ENCODE results near the gene KCNJ4. TPM values are rescaled to one million over a fixed set of nuclear protein-coding genes. Genes with fewer than 3 reads are reported as not detected.
A peak's percentile ranks its signal among the peaks of the same experiment; 100 is the strongest.

Gene KCNJ4
- total RNA-seq, 2 experiments from 2014 or later: not detected

DNA sequence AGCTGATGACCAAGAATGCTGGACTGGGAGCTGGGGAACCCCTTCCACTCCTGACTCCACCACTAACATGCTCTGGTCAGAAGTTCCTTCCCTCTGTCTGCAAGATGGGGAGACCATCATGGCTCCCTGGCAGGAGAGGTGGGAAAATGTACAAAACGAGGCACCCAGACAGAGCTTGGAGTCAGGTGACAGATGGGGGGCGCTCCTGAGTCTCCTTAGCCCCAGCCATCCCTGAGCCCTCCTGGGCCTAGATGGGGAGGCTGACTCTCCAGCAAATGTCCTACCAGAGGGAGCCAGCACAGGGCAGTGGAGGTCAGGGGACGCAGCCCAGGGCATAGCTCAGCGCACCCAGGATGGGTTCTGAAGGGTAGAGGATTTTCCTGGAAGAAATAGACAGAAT, 20.0 kb downstream of the KCNJ4 start:
- Histone ChIP-seq H3K4me3 (ENCODE audit: low read depth, low read length, poor library complexity, severe bottlenecking) (no peak overlapping the region), H3K9me3 (ENCODE audit: low read length) (no peaks in the 10 kb centered on the region), H2AFZ (ENCODE audit: low read length) (no peak overlapping the region), H3K4me1 (ENCODE audit: insufficient read depth, low read length, poor library complexity, severe bottlenecking) (no peaks in the 10 kb centered on the region), H3K36me3 (ENCODE audit: insufficient read depth, low read length) (no peaks in the 10 kb centered on the region), H4K20me1 (ENCODE audit: insufficient read depth, low read length) (no peaks in the 10 kb centered on the region), H3K27ac (ENCODE audit: low read depth, low read length, poor library complexity, severe bottlenecking) (no peak overlapping the region), H3K4me2 (ENCODE audit: low read length) (no peak overlapping the region), H3K9me2 (ENCODE audit: insufficient read depth, low read length) (no peaks in the 10 kb centered on the region), H3K79me2 (ENCODE audit: insufficient read depth, low read depth, low read length) (no peaks in the 10 kb centered on the region)
- no peak for DNase-seq (ENCODE audit: low spot score)
- CTCF ChIA-PET (ENCODE audit: unreplicated experiment): interaction anchor here (0.5 kb wide), 1 partner anchor 8 kb away, joined by 7 read pairs; no protein-coding TSS in a partner anchor
- POLR2A ChIA-PET: interaction anchor here (0.6 kb wide), 1 partner anchor 137 kb away, joined by 3 read pairs; no protein-coding TSS in a partner anchor
- intact Hi-C loops (cut with micrococcal nuclease; ENCODE audit: unreplicated experiment): no loop called here
- no TSS peak for BruUV-seq (replicated peaks)
- TF ChIP-seq EZH2phosphoT487 (IDR thresholded peaks at IDR 0.05; ENCODE audit: borderline replicate concordance, low read depth, low read length): no peak
- TF ChIP-seq, protein P1, sequence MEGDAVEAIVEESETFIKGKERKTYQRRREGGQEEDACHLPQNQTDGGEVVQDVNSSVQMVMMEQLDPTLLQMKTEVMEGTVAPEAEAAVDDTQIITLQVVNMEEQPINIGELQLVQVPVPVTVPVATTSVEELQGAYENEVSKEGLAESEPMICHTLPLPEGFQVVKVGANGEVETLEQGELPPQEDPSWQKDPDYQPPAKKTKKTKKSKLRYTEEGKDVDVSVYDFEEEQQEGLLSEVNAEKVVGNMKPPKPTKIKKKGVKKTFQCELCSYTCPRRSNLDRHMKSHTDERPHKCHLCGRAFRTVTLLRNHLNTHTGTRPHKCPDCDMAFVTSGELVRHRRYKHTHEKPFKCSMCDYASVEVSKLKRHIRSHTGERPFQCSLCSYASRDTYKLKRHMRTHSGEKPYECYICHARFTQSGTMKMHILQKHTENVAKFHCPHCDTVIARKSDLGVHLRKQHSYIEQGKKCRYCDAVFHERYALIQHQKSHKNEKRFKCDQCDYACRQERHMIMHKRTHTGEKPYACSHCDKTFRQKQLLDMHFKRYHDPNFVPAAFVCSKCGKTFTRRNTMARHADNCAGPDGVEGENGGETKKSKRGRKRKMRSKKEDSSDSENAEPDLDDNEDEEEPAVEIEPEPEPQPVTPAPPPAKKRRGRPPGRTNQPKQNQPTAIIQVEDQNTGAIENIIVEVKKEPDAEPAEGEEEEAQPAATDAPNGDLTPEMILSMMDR (conservative IDR thresholded peaks at IDR 0.05; ENCODE audit: low read length): peak; percentile 46; the same call in 1 of the 2 replicates

DNA sequence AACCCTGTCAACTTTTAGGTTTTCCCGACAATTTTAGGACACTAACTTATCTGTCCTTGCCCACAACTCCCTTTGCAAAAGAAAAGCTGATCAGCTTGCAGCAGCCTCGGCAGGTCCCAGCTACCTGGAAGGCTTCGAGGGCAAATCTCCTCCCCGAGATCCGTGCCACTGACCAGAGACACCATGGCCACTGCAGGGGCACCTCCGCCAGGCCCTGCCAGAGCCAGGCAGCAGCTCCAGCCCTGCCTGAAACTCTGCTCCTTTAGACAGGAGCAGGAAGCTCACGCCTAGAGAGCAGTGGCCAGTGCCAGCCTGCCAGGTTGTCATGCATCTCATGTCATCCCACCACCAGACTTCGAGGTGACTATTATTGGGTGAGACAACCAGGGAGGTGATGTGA, 21.1 kb downstream of the KCNJ4 start:
- Histone ChIP-seq H3K79me2 (ENCODE audit: insufficient read depth, low read depth, low read length) (no peaks in the 10 kb centered on the region), H4K20me1 (ENCODE audit: insufficient read depth, low read length) (no peaks in the 10 kb centered on the region), H3K9me3 (ENCODE audit: low read length) (no peaks in the 10 kb centered on the region), H3K4me2 (ENCODE audit: low read length) (no peak overlapping the region), H3K9me2 (ENCODE audit: insufficient read depth, low read length) (no peaks in the 10 kb centered on the region), H3K27ac (ENCODE audit: low read depth, low read length, poor library complexity, severe bottlenecking) (no peak overlapping the region), H3K4me1 (ENCODE audit: insufficient read depth, low read length, poor library complexity, severe bottlenecking) (no peaks in the 10 kb centered on the region), H2AFZ (ENCODE audit: low read length) (no peak overlapping the region), H3K4me3 (ENCODE audit: low read depth, low read length, poor library complexity, severe bottlenecking) (no peak overlapping the region), H3K36me3 (ENCODE audit: insufficient read depth, low read length) (no peaks in the 10 kb centered on the region)
- ChIA-PET CTCF (ENCODE audit: unreplicated experiment) (no interaction called here), POLR2A (interaction anchor here (0.6 kb wide), 1 partner anchor 30 kb away, joined by 5 read pairs; no protein-coding TSS in a partner anchor)
- no TSS peak for BruUV-seq (replicated peaks)
- intact Hi-C loops (cut with micrococcal nuclease; ENCODE audit: unreplicated experiment): no loop called here
- DNase-seq (ENCODE audit: low spot score): no peak
- no peak for TF ChIP-seq EZH2phosphoT487 (IDR thresholded peaks at IDR 0.05; ENCODE audit: borderline replicate concordance, low read depth, low read length)
- TF ChIP-seq, protein P1 (conservative IDR thresholded peaks at IDR 0.05; ENCODE audit: low read length): no peak

DNA sequence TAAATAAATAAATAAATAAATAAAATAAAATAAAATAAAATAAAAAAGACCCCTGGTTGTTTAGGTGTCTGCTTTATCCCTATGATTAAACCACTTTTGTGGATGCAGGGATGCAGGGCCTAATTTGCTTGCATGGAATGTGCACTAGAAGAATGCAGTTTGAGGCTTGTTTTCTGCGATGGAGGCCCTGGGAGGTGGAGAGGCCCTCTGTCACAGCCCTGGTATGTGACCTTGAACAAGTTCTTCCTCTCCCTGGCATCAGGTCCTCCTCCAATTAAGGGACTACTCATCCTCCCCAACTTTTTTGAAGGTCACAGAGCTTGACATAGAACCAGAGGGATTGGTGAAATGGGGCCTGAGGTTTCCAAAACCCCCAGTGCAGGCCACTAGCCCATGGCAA, 22.7 kb downstream of the KCNJ4 start:
- H3K79me2 ChIP-seq (ENCODE audit: insufficient read depth, low read depth, low read length): no peaks in the 10 kb centered on the region
- no peaks in the 10 kb centered on the region for H3K36me3 ChIP-seq (ENCODE audit: insufficient read depth, low read length)
- no peaks in the 10 kb centered on the region for H4K20me1 ChIP-seq (ENCODE audit: insufficient read depth, low read length)
- BruUV-seq (replicated peaks): no TSS peak
- H3K9me2 ChIP-seq (ENCODE audit: insufficient read depth, low read length): no peaks in the 10 kb centered on the region
- intact Hi-C loops (cut with micrococcal nuclease; ENCODE audit: unreplicated experiment): no loop called here
- POLR2A ChIA-PET: interaction anchor here (0.6 kb wide), 1 partner anchor 171 kb away, joined by 3 read pairs; no protein-coding TSS in a partner anchor
- H3K4me2 ChIP-seq (ENCODE audit: low read length): no peak overlapping the region
- TF ChIP-seq EZH2phosphoT487 (IDR thresholded peaks at IDR 0.05; ENCODE audit: borderline replicate concordance, low read depth, low read length): no peak
- TF ChIP-seq, protein P1 (conservative IDR thresholded peaks at IDR 0.05; ENCODE audit: low read length): no peak
- no peak overlapping the region for H3K4me3 ChIP-seq (ENCODE audit: low read depth, low read length, poor library complexity, severe bottlenecking)
- H3K4me1 ChIP-seq (ENCODE audit: insufficient read depth, low read length, poor library complexity, severe bottlenecking): no peaks in the 10 kb centered on the region
- no peaks in the 10 kb centered on the region for H3K9me3 ChIP-seq (ENCODE audit: low read length)
- CTCF ChIA-PET (ENCODE audit: unreplicated experiment): interaction anchor here (0.6 kb wide), 1 partner anchor 209 kb away, joined by 3 read pairs; no protein-coding TSS in a partner anchor
- H3K27ac ChIP-seq (ENCODE audit: low read depth, low read length, poor library complexity, severe bottlenecking): no peak overlapping the region
- H2AFZ ChIP-seq (ENCODE audit: low read length): no peak overlapping the region
- no peak for DNase-seq (ENCODE audit: low spot score)

All from OCI-LY7 (cell line).